Peyer's patch (tissue), 4 donors: Measurements from ENCODE around the gene NXPH4. TPM values are rescaled to one million over a fixed set of nuclear protein-coding genes. Genes with fewer than 3 reads are reported as not detected.

Source experiments
- DNase-seq, 3 donors: peaks; one replicate each; pipeline ENCODE4 v3.0.0-alpha.2; 2017 to 2019
- H3K27ac ChIP-seq, 4 donors: fragments of 200-600 bp; sonication (generic); one replicate each; pipeline ENCODE4 v1.5.1; 2016 to 2019
- H3K27me3 ChIP-seq, 2 donors: fragments of 200-600 bp; sonication (generic); one replicate each; pipeline ENCODE4 v1.5.1; 2019
- H3K36me3 ChIP-seq, 3 donors: fragments of 200-600 bp; sonication (generic); one replicate each; pipeline ENCODE4 v1.5.1; 2016 to 2019
- H3K4me1 ChIP-seq, 4 donors: fragments of 200-600 bp; sonication (generic); one replicate each; pipeline ENCODE4 v1.5.1; 2016 to 2019
- H3K4me3 ChIP-seq, 4 donors: fragments of 200-600 bp; sonication (generic); 1 replicate in 3 of 4; 2 replicates in 1 of 4; pipeline ENCODE4 v1.5.1; 2016 to 2019; ENCODE audit warnings: mild to moderate bottlenecking in 1 of 4
- H3K9me3 ChIP-seq, 4 donors: fragments of 200-600 bp; sonication (generic); one replicate each; pipeline ENCODE4 v1.5.1; 2016 to 2019; ENCODE audit warnings: mild to moderate bottlenecking in 1 of 4
- CTCF ChIP-seq, 6 experiments: fragments of 450-650 bp in 4 of 6; fragments of 200-600 bp in 2 of 6; sonication (generic) in 1 of 6; IDR thresholded peaks; one replicate each; pipeline ENCODE4 v1.5.1; 2017 to 2019; ENCODE audit warnings: antibody characterized with exemption in 6 of 6, mild to moderate bottlenecking in 3 of 6, moderate library complexity in 1 of 6
- POLR2A ChIP-seq, 2 donors: fragments of 450-650 bp; IDR thresholded peaks; one replicate each; pipeline ENCODE4 v1.5.1; 2017; ENCODE audit warnings: antibody characterized with exemption in 2 of 2, mild to moderate bottlenecking in 2 of 2, moderate library complexity in 2 of 2
- total RNA-seq, 4 donors: library from RNA; depleted of rRNA; stranded (reverse); fragments of >200 nt; gene quantifications; one replicate each; pipeline ENCODE4 v1.1.0, GENCODE V29; 2016

Gene NXPH4
- total RNA-seq, 4 donors from 2014 or later = not detected

GRCh38 chr12:57195186-57195585 lies 21.4 kb upstream of the NXPH4 start:
- H3K4me3 ChIP-seq = no peak overlapping the region
- H3K27me3 ChIP-seq = no peaks in the 10 kb centered on the region
- peaks cover 0 to 98% (median 0%) of the 10 kb centered on the region in 3 donors for H3K36me3 ChIP-seq
- no peak for DNase-seq
- H3K9me3 ChIP-seq = no peaks in the 10 kb centered on the region
- H3K4me1 ChIP-seq = no peaks in the 10 kb centered on the region
- no peak overlapping the region for H3K27ac ChIP-seq
- TF ChIP-seq POLR2A (IDR thresholded peaks at IDR 0.05) (no peak), CTCF (IDR thresholded peaks at IDR 0.05) (no peak)

GRCh38 chr12:57195611-57196371 lies 20.8 kb upstream of the NXPH4 start:
- Histone ChIP-seq H3K9me3 (no peaks in the 10 kb centered on the region), H3K27me3 (no peaks in the 10 kb centered on the region), H3K4me3 (no peak overlapping the region), H3K4me1 (no peaks in the 10 kb centered on the region), H3K36me3 (peaks cover 0 to 98% (median 0%) of the 10 kb centered on the region in 3 donors), H3K27ac (no peak overlapping the region)
- DNase-seq = no peak
- TF ChIP-seq POLR2A (IDR thresholded peaks at IDR 0.05) (no peak), CTCF (IDR thresholded peaks at IDR 0.05) (no peak)

GRCh38 chr12:57196439-57196838 lies 20.2 kb upstream of the NXPH4 start:
- Histone ChIP-seq H3K4me3 (no peak overlapping the region), H3K36me3 (peaks cover 0 to 98% (median 0%) of the 10 kb centered on the region in 3 donors), H3K27me3 (no peaks in the 10 kb centered on the region), H3K9me3 (no peaks in the 10 kb centered on the region), H3K4me1 (no peaks in the 10 kb centered on the region), H3K27ac (no peak overlapping the region)
- TF ChIP-seq POLR2A (IDR thresholded peaks at IDR 0.05) (no peak), CTCF (IDR thresholded peaks at IDR 0.05) (no peak)
- no peak for DNase-seq

- no peaks in the 10 kb centered on the region for H3K27me3 ChIP-seq
- no peak overlapping the region for H3K27ac ChIP-seq
- peaks cover 0 to 100% (median 0%) of the 10 kb centered on the region in 3 donors for H3K36me3 ChIP-seq
- no peaks in the 10 kb centered on the region for H3K4me1 ChIP-seq
- no peaks in the 10 kb centered on the region for H3K9me3 ChIP-seq
- DNase-seq = no peak
- TF ChIP-seq POLR2A (IDR thresholded peaks at IDR 0.05) = no peak
- no peak overlapping the region for H3K4me3 ChIP-seq
Measured at GRCh38 chr12:57196956-57197355, 19.6 kb upstream of the NXPH4 start.

- no peak for TF ChIP-seq POLR2A (IDR thresholded peaks at IDR 0.05)
- no peak for TF ChIP-seq CTCF (IDR thresholded peaks at IDR 0.05)
- no peak for DNase-seq
- no peaks in the 10 kb centered on the region for H3K9me3 ChIP-seq
- H3K36me3 ChIP-seq = peaks cover 0 to 100% (median 0%) of the 10 kb centered on the region in 3 donors
- H3K4me1 ChIP-seq = no peaks in the 10 kb centered on the region
- H3K27me3 ChIP-seq = no peaks in the 10 kb centered on the region
- no peak overlapping the region for H3K27ac ChIP-seq
- H3K4me3 ChIP-seq = no peak overlapping the region
Measured at GRCh38 chr12:57198329-57198728, 18.3 kb upstream of the NXPH4 start.

GRCh38 chr12:57199191-57199590 lies 17.4 kb upstream of the NXPH4 start:
- H3K4me3 ChIP-seq = no peak overlapping the region
- no peaks in the 10 kb centered on the region for H3K9me3 ChIP-seq
- TF ChIP-seq CTCF (IDR thresholded peaks at IDR 0.05) = no peak
- no peak for DNase-seq
- no peak overlapping the region for H3K27ac ChIP-seq
- H3K4me1 ChIP-seq = no peaks in the 10 kb centered on the region
- H3K36me3 ChIP-seq = peaks cover 0 to 100% (median 0%) of the 10 kb centered on the region in 3 donors
- no peaks in the 10 kb centered on the region for H3K27me3 ChIP-seq
